Activated T-helper 17 cell treated with anti-CD3 and anti-CD28 coated beads, Interleukin-2, amount 50 U/mL, for 72 hours (primary cell): ENCODE data around the gene FAM76B. TPM values are rescaled to one million over a fixed set of nuclear protein-coding genes. Genes with fewer than 3 reads are reported as not detected.

ENCODE experiments used
- ATAC-seq: fragments of 150-1000 bp; cut with Tn5 transposase; replicated peaks from 2 replicates; pipeline ENCODE4 v1.10.0; 2021; ENCODE audit warnings: mild to moderate bottlenecking, moderate library complexity
- H3K27ac Mint-ChIP-seq: one replicate; pipeline ENCODE4 v1.8.0; 2022; ENCODE audit warnings: mixed read lengths
- H3K27me3 Mint-ChIP-seq: one replicate; pipeline ENCODE4 v1.8.0; 2022; ENCODE audit warnings: mixed read lengths
- H3K36me3 Mint-ChIP-seq: one replicate; pipeline ENCODE4 v1.8.0; 2022; ENCODE audit warnings: low read depth, mild to moderate bottlenecking, mixed read lengths
- H3K4me1 Mint-ChIP-seq: one replicate; pipeline ENCODE4 v1.8.0; 2022; ENCODE audit warnings: mixed read lengths
- H3K4me3 Mint-ChIP-seq: one replicate; pipeline ENCODE4 v1.8.0; 2022; ENCODE audit warnings: mild to moderate bottlenecking, mixed read lengths
- H3K9me3 Mint-ChIP-seq: one replicate; pipeline ENCODE4 v1.8.0; 2022; ENCODE audit warnings: mixed read lengths
- total RNA-seq, 2 donors: library from RNA; stranded (reverse); gene quantifications; one replicate each; pipeline ENCODE4 v1.2.3, GENCODE V29; 2022

The FAM76B gene
- total RNA-seq, 2 donors from 2014 or later = 38.3 to 50.7 TPM

DNA sequence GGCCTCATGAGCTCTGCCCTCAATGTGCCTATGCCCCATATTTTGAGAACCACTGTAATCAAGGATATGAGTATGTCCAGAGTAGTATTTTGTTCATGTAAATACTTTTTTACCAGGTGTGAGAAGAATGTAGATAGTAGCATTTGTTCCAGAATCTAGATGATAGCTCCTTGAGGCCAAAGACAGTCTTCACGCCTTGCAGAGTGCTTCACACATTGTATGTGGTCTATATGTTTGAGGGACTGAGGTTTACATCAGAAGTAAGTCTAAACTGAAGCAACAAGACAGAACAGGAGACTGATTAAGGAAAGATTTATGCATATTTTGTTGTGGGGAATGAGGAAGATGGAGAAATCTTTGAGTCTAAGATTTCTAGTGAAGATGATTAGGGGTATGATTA lies 13.2 kb upstream of the FAM76B start:
- Mint-ChIP-seq H3K4me3 (no peak overlapping the region), H3K36me3 (peaks cover 77% of the 10 kb centered on the region), H3K27ac (no peak overlapping the region), H3K4me1 (peaks cover 22% of the 10 kb centered on the region), H3K9me3 (peaks cover 4% of the 10 kb centered on the region), H3K27me3 (no peaks in the 10 kb centered on the region)
- ATAC-seq = no peak

DNA sequence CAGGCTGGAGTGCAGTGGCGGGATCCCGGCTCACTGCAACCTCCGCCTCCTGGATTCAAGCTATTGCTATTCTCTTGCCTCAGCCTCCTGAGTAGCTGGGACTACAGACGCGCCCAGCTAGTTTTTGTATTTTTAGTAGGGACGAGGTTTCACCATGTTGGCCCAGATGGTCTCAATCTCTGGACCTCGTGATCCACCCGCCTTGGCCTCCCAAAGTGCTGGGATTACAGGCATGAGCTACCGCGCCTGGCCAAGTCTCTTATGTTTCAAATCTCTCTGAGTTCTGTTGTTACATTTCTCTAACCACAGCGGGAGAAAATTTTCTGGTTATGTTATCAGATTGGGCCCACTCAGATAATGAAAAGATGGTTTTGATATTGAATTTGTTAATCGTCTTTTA lies 10.9 kb upstream of the FAM76B start:
- Mint-ChIP-seq H3K9me3 (no peaks in the 10 kb centered on the region), H3K27ac (no peak overlapping the region), H3K4me1 (peaks cover 16% of the 10 kb centered on the region), H3K4me3 (no peak overlapping the region), H3K27me3 (no peaks in the 10 kb centered on the region), H3K36me3 (peaks cover 81% of the 10 kb centered on the region)
- ATAC-seq = no peak

DNA sequence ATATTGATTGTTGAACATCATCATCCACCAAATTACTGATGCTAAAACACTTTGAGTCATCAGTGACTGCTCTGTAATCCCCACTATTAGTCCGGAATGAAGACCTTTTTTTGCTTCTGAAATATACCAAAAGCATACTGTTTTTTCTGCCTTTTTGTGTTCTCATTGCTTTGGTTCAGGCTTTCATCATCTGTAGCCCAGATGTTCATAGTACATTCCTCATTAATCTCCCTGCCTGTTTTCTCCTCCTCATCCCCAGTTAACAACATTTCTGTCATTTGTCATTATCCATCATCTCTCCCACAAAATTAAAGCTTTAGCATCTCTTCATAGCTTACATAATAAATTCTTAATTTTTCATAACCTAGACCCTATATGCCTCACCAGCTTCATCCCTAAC lies 10.0 kb upstream of the FAM76B start:
- no peak for ATAC-seq
- H3K36me3 Mint-ChIP-seq = peaks cover 77% of the 10 kb centered on the region
- H3K4me3 Mint-ChIP-seq = no peak overlapping the region
- peaks cover 20% of the 10 kb centered on the region for H3K4me1 Mint-ChIP-seq
- no peaks in the 10 kb centered on the region for H3K9me3 Mint-ChIP-seq
- H3K27me3 Mint-ChIP-seq = no peaks in the 10 kb centered on the region
- no peak overlapping the region for H3K27ac Mint-ChIP-seq

DNA sequence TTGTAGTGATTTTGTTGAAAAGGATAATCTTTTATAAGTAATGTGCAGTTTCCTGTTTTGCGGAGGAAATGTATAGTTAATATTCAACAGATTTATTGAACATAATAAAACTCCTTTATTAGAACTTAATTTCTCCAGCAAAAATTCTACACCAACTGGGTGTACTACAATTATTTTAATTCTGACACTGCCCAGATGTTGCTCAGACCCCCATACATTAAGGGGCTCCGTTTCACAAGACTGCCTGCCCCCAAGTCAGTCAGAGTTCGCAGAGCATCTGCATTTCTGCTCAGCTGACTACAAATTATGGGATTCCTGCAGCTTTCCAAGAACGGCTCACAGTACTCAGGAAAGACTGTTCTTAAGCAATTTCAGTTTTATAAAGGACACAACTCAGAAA lies 6.9 kb upstream of the FAM76B start:
- ATAC-seq = no peak
- Mint-ChIP-seq H3K9me3 (no peaks in the 10 kb centered on the region), H3K27ac (no peak overlapping the region), H3K4me3 (no peak overlapping the region), H3K27me3 (no peaks in the 10 kb centered on the region), H3K36me3 (peaks cover 73% of the 10 kb centered on the region), H3K4me1 (peaks cover 32% of the 10 kb centered on the region)

DNA sequence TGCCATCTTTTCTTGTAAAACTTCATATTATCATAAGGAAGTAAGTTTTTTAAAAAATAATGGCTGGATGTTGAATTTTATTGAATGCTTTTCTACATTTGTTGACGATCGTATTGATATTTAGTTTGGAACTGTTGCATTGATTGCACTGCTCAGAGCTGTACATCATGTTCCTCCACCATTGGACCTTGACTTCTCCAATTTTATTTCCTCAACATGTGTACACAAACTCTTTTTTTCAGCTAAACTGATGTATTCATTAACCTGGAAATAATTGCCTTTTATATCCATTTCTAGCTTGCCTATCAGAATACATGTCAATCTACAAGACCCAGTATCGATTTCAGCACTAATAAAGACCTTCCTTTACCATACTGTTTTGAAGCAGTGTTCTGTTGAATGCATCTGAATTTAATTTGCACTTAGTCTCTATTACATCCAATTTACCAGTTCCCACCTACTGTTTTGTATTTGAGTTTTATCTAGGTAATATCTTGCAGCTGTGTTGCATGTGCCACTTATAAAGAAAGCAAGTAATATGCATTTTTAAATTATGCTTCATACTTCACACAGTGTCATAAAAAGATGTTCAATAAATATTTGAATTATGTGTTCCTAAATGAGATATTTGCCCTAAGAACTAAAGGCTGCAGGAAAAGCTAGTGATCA lies 6.2 kb upstream of the FAM76B start:
- Mint-ChIP-seq H3K9me3 (no peaks in the 10 kb centered on the region), H3K27ac (no peak overlapping the region), H3K4me3 (no peak overlapping the region), H3K36me3 (peaks cover 73% of the 10 kb centered on the region), H3K27me3 (no peaks in the 10 kb centered on the region), H3K4me1 (peaks cover 35% of the 10 kb centered on the region)
- ATAC-seq = no peak

DNA sequence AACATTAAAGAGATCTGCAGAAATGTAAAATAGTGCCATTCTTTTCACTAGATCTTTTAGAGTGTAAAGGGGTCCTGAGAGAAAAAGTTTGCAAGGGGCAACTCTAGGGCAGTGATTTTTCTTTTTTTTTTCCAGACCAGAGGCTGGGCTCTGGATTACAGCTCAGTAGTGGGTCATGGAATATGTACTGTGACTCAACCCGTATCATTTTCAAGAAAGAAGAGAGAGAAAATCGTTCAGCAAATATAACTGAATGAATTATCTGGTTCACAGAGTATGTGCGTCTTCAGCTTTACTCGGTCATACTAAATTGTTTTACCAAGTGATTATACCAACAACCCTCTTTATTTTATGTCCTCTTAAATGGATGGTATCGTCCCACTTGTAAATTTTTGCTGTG lies 4.5 kb upstream of the FAM76B start:
- H3K9me3 Mint-ChIP-seq = no peaks in the 10 kb centered on the region
- H3K36me3 Mint-ChIP-seq = peaks cover 68% of the 10 kb centered on the region
- H3K4me1 Mint-ChIP-seq = peaks cover 29% of the 10 kb centered on the region
- H3K27me3 Mint-ChIP-seq = no peaks in the 10 kb centered on the region
- peak overlapping the region; percentile 28 for H3K4me3 Mint-ChIP-seq
- H3K27ac Mint-ChIP-seq = no peak overlapping the region
- ATAC-seq = no peak

DNA sequence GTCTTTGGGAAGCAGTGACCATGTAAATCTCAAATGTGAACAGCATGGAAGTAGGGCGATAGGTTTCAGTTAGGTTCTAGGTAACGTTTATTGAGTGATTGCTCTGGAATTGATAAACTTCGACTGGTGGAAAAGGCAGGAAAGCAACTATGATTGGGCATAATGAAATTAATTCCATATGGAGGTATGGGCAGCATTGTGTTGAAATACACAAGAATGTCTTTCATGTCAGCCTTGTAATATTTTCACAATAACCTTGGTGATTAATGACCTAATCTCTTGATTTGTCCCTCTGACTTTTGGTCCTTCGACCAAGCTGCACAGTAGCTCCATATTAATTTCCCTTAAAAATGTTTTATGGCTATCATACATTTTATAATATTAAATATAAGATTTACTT lies 3.5 kb upstream of the FAM76B start:
- no peaks in the 10 kb centered on the region for H3K27me3 Mint-ChIP-seq
- peak overlapping the region; percentile 44 for H3K4me3 Mint-ChIP-seq
- peaks cover 65% of the 10 kb centered on the region for H3K36me3 Mint-ChIP-seq
- peaks cover 32% of the 10 kb centered on the region for H3K4me1 Mint-ChIP-seq
- no peak for ATAC-seq
- H3K9me3 Mint-ChIP-seq = no peaks in the 10 kb centered on the region
- no peak overlapping the region for H3K27ac Mint-ChIP-seq

DNA sequence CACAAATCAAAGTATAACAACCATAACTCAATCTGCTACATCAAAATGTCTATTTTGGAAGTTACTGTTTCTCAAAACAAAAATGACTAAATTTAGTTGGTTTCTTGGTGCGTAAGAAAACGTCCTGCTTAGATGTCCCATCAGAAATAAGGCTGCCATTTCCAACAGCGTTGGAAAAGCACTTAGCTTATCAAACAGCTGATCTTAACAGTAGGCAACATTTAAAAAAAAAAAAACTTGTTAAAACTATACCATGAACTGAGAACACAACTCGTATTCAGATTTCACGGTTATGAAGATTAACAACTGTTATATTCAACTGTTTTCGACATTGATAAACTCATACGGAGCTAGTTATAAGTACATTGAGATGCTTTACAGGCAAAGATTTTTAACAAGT lies 3.1 kb upstream of the FAM76B start:
- Mint-ChIP-seq H3K27me3 (no peaks in the 10 kb centered on the region), H3K4me1 (peaks cover 36% of the 10 kb centered on the region), H3K9me3 (no peaks in the 10 kb centered on the region), H3K27ac (no peak overlapping the region), H3K36me3 (peaks cover 69% of the 10 kb centered on the region), H3K4me3 (peak overlapping the region; percentile 44)
- no peak for ATAC-seq

DNA sequence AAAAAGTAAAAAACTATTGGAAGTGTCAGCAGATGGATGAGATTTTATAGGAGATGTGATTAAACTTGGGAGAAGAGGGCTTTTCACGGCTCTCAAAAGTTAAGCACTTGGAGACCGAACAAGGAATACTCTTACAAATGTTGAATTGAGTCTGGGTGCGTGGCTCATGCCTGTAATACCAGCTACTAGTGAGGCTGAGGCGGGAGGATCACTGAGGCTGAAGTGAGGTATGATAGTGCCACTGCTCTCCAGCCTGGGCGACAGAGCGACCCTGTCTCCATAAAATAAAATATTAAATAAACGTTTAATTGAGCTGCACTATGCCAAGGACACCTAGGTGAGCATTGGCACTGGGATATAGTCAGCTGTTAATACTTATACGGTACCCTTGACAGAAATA lies 2.6 kb upstream of the FAM76B start:
- Mint-ChIP-seq H3K36me3 (peaks cover 74% of the 10 kb centered on the region), H3K4me1 (peaks cover 36% of the 10 kb centered on the region), H3K4me3 (peak overlapping the region; percentile 86), H3K27ac (peak overlapping the region; percentile 100), H3K27me3 (no peaks in the 10 kb centered on the region), H3K9me3 (no peaks in the 10 kb centered on the region)
- no peak for ATAC-seq

DNA sequence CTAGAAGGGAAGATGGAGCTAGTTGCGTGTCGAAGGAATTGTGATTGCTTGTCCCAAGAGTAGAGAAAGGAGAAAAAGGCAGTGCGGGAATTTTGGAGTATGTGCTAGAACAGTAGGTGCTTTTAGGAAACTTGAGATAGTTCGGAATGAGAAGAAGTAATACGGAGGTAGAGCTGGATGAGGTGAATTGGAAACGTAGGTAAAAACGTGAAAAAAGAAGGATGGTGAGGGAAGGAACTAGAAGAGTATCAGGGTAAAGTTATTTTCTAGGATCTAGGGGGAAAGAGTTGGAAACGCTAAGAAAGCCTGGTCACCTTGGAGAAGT lies 2.1 kb upstream of the FAM76B start:
- Mint-ChIP-seq H3K9me3 (no peaks in the 10 kb centered on the region), H3K4me1 (peaks cover 36% of the 10 kb centered on the region), H3K36me3 (peaks cover 80% of the 10 kb centered on the region), H3K4me3 (peak overlapping the region; percentile 86), H3K27me3 (no peaks in the 10 kb centered on the region), H3K27ac (peak overlapping the region; percentile 100)
- ATAC-seq = no peak

DNA sequence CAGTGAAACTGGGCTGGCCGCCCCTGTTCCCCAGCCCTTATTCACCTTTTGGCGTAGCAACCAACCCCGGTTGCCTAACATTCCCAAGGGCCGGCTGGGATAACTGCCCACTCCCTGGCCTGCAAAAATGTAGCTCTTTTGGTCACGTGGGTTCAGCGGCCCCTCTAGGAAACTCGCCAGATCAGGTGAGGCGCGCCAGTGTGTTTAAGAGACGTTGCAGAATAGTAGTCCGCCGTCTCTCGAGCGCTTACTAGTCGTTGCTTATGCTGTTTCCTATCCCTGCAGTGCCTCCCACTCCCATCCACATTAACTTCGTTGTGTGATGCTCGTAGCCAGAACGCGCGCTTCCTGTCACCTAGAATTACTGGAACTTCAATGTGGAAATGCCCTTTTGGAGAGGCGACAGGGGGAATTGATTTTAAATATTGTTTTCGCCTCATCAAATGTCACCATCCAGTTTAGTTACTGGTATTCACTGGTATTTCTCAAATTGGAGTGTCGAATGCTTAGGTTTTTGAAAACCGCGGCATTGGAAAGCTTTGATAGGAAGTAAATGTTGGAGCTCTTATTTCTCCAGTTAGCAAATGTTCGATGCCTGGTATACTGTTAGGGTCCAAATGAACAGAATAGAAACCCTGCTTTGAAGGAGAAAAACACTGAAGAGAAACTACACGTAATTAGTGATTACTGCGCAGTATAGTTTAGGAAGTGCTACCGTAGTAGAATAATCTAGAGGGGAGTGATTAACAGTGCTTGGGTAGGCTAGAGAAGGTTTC lies 1.5 kb upstream of the FAM76B start:
- ATAC-seq = peak; percentile 13
- Mint-ChIP-seq H3K27ac (peak overlapping the region; percentile 100), H3K4me1 (peaks cover 36% of the 10 kb centered on the region), H3K36me3 (peaks cover 84% of the 10 kb centered on the region), H3K4me3 (peak overlapping the region; percentile 86), H3K9me3 (no peaks in the 10 kb centered on the region), H3K27me3 (no peaks in the 10 kb centered on the region)

DNA sequence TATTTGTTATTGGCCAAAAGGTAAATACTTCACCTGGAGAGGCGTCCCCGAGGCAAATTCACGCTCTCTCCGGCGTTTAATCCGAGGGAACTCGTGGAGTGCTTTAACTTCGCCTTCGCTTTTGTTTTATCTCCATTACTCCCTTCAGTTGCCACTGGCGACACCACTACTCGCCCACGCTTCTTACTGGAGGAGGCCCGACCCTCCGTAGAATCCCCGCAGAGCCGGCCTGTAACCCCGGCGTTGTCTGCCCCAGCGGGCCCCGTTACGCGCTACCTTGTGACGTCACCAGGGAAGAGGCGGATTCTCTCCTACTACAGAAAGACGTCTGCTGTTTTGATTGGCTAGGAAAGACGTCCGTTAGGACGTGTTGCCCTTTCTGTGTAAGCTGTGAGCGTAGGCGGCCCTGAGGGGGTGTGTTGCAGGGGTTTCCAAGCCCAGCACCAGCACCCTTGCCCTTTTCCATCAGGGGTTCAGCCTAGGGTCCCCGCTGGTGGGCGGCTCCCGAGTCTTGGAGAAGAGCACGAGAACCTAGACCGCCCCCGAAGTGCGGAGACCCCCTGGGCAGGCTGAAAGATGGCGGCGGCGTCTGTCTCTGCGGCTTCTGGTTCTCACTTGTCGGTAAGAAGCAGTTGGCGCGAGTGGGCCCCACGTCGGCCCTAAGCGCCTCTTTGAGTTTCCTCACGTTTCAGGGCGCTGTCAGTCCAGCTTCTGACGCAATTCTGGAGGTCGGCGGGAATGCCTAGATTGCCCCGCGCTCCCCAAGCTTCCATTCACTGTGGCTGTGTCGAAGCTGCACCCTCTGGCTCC lies 746 bp upstream of the FAM76B start, which contains the start of gene CEP57:
TSS of gene CEP57 (plus strand) at position 376 of the 810 bp plus-strand sequence. CDS start at position 577, 201 bp downstream.
- Mint-ChIP-seq H3K36me3 (peaks cover 84% of the 10 kb centered on the region), H3K9me3 (no peaks in the 10 kb centered on the region), H3K27me3 (no peaks in the 10 kb centered on the region), H3K4me3 (peak within 1 kb of the TSS; percentile 86), H3K27ac (peak within 1 kb of the TSS; percentile 100), H3K4me1 (peaks cover 37% of the 10 kb centered on the region)
- ATAC-seq = peak; percentile 75

DNA sequence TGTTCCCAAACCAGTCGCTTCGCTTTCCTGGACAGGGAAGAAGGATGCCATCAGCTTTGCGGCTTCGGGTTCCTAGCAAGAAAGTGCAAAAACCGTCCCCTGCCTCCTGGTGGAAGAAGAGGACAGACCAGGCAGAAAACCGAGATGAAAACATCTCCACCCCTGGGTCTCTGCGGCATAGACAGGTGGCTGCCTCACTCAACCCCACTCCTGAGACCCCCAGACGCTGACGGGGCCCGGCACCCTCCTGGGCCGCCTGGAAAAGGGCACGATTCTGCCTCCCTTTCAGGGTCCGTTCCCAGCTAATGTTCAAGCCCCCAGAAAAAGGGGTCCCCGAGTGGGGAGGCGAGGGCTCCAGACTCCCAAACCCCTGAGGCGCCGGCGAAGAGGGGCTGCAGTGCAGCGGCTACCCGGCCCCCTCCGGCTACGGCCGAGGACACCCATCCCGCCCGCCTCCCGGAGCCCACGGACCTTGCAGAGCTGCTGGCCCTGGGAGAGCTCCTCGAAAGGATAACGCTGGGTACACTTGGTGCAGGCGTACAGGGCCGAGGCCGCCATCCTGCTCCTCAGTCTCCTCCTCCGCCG lies 569 bp downstream of the FAM76B start:
- no peak for ATAC-seq
- Mint-ChIP-seq H3K4me1 (peaks cover 31% of the 10 kb centered on the region), H3K27me3 (no peaks in the 10 kb centered on the region), H3K4me3 (peak overlapping the region; percentile 86), H3K36me3 (peaks cover 88% of the 10 kb centered on the region), H3K9me3 (no peaks in the 10 kb centered on the region), H3K27ac (peak overlapping the region; percentile 100)

DNA sequence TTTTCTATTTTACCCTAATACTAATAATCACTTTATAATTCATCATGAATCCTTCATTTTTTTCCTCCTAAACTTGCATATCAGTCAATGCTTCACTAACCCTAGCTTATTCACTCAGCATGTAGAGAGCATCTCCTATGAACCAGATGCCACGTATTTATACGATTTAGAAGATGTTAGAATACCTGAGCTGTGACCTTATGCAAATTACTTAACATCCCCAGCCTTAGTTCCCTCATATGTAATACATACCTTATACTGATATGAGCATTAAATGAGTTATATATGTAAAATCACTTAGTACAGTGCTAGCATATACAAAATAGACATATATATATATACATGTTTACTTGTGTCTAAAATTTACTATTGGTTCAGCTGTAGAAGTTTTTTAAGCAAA lies 9.0 kb downstream of the FAM76B start:
- H3K4me1 Mint-ChIP-seq = peaks cover 13% of the 10 kb centered on the region
- H3K9me3 Mint-ChIP-seq = no peaks in the 10 kb centered on the region
- H3K36me3 Mint-ChIP-seq = peaks cover 100% of the 10 kb centered on the region
- H3K4me3 Mint-ChIP-seq = no peak overlapping the region
- no peak overlapping the region for H3K27ac Mint-ChIP-seq
- H3K27me3 Mint-ChIP-seq = no peaks in the 10 kb centered on the region
- ATAC-seq = no peak
